SK-N-SH (cell line): ENCODE measurements around the gene SLC6A17. TPM values are rescaled to one million over a fixed set of nuclear protein-coding genes. Genes with fewer than 3 reads are reported as not detected.

ENCODE experiments used
- CTCF ChIA-PET: fragments of 300-600, 350-600 bp; formaldehyde crosslinking; extraction: SDS; loops from one replicate; lab custom pipeline; 2021; lab: Yijun Ruan, JAX
- POLR2A ChIA-PET: fragments of 350-600 bp; sonication (Branson Sonifier 250); formaldehyde crosslinking; extraction: SDS; loops from one replicate; lab custom pipeline; 2020; ENCODE audit warnings: antibody characterized with exemption, inconsistent platforms; lab: Yijun Ruan, JAX
- DNase-seq: peaks from one replicate; pipeline ENCODE4 v3.0.0; 2012
- H2AFZ ChIP-seq: fragments of 200-600 bp; sonication (generic); 2 replicates; pipeline ENCODE4 v1.8.1; 2016; ENCODE audit warnings: antibody characterized with exemption, mild to moderate bottlenecking, low read depth
- H3F3A ChIP-seq: fragments of 200-600 bp; sonication (generic); replicated peaks from 2 replicates; pipeline ENCODE3; 2016; ENCODE audit warnings: antibody characterized with exemption, mild to moderate bottlenecking; ENCODE audit not compliant: insufficient read depth
- H3K27ac ChIP-seq, 2 experiments: fragments of 200-500 bp in 1 of 2; fragments of 200-600 bp in 1 of 2; sonication (Bioruptor generic) in 1 of 2; sonication (generic), shearing (Covaris generic) in 1 of 2; 2 replicates each; pipeline versions ENCODE4 v1.5.1 to v1.6.1; 2014 to 2016; ENCODE audit warnings: low read depth in 2 of 2, inconsistent platforms in 1 of 2, low read length in 1 of 2, mild to moderate bottlenecking in 1 of 2, mixed read lengths in 1 of 2
- H3K27me3 ChIP-seq: fragments of 200-600 bp; sonication (generic), shearing (Covaris generic); 2 replicates; pipeline ENCODE4 v1.6.1; 2016; ENCODE audit warnings: mixed run types; ENCODE audit not compliant: insufficient read depth
- H3K36me3 ChIP-seq, 2 experiments: fragments of 200-500 bp in 1 of 2; fragments of 200-600 bp in 1 of 2; sonication (Bioruptor generic) in 1 of 2; sonication (generic) in 1 of 2; replicated peaks in 1 of 2; 2 replicates each; pipeline versions ENCODE3 to v1.5.1; 2014 to 2016; ENCODE audit warnings: low read length in 1 of 2, mild to moderate bottlenecking in 1 of 2; ENCODE audit not compliant: insufficient read depth in 2 of 2, control insufficient read depth in 1 of 2
- H3K4me1 ChIP-seq, 2 experiments: fragments of 200-500 bp in 1 of 2; fragments of 200-600 bp in 1 of 2; sonication (Bioruptor generic) in 1 of 2; sonication (generic), shearing (Covaris generic) in 1 of 2; 2 replicates each; pipeline versions ENCODE4 v1.5.1 to v1.6.1; 2014 to 2016; ENCODE audit warnings: low read depth in 1 of 2, low read length in 1 of 2, mixed run types in 1 of 2; ENCODE audit not compliant: insufficient read depth in 2 of 2, control insufficient read depth in 1 of 2
- H3K4me2 ChIP-seq: fragments of 200-600 bp; sonication (generic), shearing (Covaris generic); 2 replicates; pipeline ENCODE4 v1.6.1; 2017; ENCODE audit warnings: mixed run types
- H3K4me3 ChIP-seq, 2 experiments: fragments of 200-500 bp in 1 of 2; fragments of 200-600 bp in 1 of 2; sonication (Bioruptor generic) in 1 of 2; sonication (generic), shearing (Covaris generic) in 1 of 2; 2 replicates each; pipeline versions ENCODE4 v1.5.1 to v1.8.1; 2014 to 2016; ENCODE audit warnings: low read depth in 2 of 2, inconsistent platforms in 1 of 2, low read length in 1 of 2, mild to moderate bottlenecking in 1 of 2, mixed read lengths in 1 of 2, moderate library complexity in 1 of 2
- H3K79me2 ChIP-seq: fragments of 200-600 bp; sonication (generic); 2 replicates; pipeline ENCODE4 v1.8.1; 2017; ENCODE audit warnings: mild to moderate bottlenecking; ENCODE audit not compliant: insufficient read depth
- H3K9ac ChIP-seq: fragments of 200-600 bp; sonication (generic); 2 replicates; pipeline ENCODE4 v1.6.1; 2017; ENCODE audit warnings: mixed run types
- H3K9me2 ChIP-seq: fragments of 200-600 bp; sonication (generic); 2 replicates; pipeline ENCODE4 v1.6.1; 2017; ENCODE audit warnings: mixed run types
- H3K9me3 ChIP-seq: fragments of 200-600 bp; sonication (generic); 2 replicates; pipeline ENCODE4 v1.6.1; 2017; ENCODE audit warnings: mixed run types, mild to moderate bottlenecking, moderate library complexity
- H4K20me1 ChIP-seq: fragments of 200-600 bp; sonication (generic); 2 replicates; pipeline ENCODE4 v1.6.1; 2017; ENCODE audit warnings: mild to moderate bottlenecking, mixed run types; ENCODE audit not compliant: insufficient read depth
- ELF1 ChIP-seq: IDR thresholded peaks from 2 replicates; pipeline ENCODE4 v1.4.0; 2012
- EZH2phosphoT487 ChIP-seq: fragments of 200-600 bp; sonication (generic); IDR thresholded peaks from 2 replicates; pipeline ENCODE4 v1.6.1; 2017; ENCODE audit warnings: low read depth, mixed run types, mild to moderate bottlenecking, antibody characterized with exemption, moderate library complexity, borderline replicate concordance
- FOXJ3 ChIP-seq: sonication (generic); formaldehyde crosslinking; IDR thresholded peaks from 2 replicates; pipeline ENCODE4 v1.5.1; 2020; ENCODE audit warnings: mild to moderate bottlenecking, missing genetic modification reagents
- JUND ChIP-seq: IDR thresholded peaks from 2 replicates; pipeline ENCODE4 v1.4.0; 2012
- POLR2AphosphoS5 ChIP-seq: IDR thresholded peaks from 2 replicates; pipeline ENCODE4 v1.6.1; 2012; ENCODE audit warnings: low read depth, low read length
- RCOR1 ChIP-seq: fragments of 150-350 bp; IDR thresholded peaks from 2 replicates; pipeline ENCODE4 v1.6.1; 2017; ENCODE audit warnings: antibody characterized with exemption, low read length
- SIN3A ChIP-seq: IDR thresholded peaks from 2 replicates; pipeline ENCODE4 v1.6.1; 2012; ENCODE audit warnings: low read depth, mild to moderate bottlenecking, low read length, moderate library complexity, borderline replicate concordance
- SMC3 ChIP-seq: IDR thresholded peaks from 2 replicates; pipeline ENCODE4 v1.6.1; 2012; ENCODE audit warnings: low read depth, low read length, improper control_type of control experiment
- TEAD4 ChIP-seq: IDR thresholded peaks from 2 replicates; pipeline ENCODE4 v1.4.0; 2012; ENCODE audit warnings: mild to moderate bottlenecking, borderline replicate concordance; ENCODE audit not compliant: insufficient read depth
- YY1 ChIP-seq: IDR thresholded peaks from 2 replicates; pipeline ENCODE4 v1.4.0; 2012; ENCODE audit warnings: low read depth, mild to moderate bottlenecking
- WGBS: methylation state at CpG from one replicate; pipeline ENCODE4 v1.1.6; 2017; ENCODE audit warnings: low lambda C conversion rate; 5-methylcytosine and 5-hydroxymethylcytosine counted together
- polyA plus RNA-seq, 3 experiments: library from polyadenylated mRNA; depleted of rRNA; stranded (reverse); fragments of >200 nt; gene quantifications; 2 replicates each; pipeline ENCODE4 v1.2.3, GENCODE V29; 2012
- TF ChIP-seq, protein P1 (sequence below): IDR thresholded peaks from 2 replicates; pipeline ENCODE4 v1.6.1; 2012; ENCODE audit warnings: mild to moderate bottlenecking, low read depth, low read length, moderate library complexity
- TF ChIP-seq, protein P2 (sequence below): IDR thresholded peaks from 2 replicates; pipeline ENCODE4 v1.4.0; 2012; ENCODE audit warnings: low read depth, borderline replicate concordance

SLC6A17 gene
- polyA plus RNA-seq, 1 of the 3 experiments (the other 2 are of a cell fraction), result 0.67 TPM

DNA sequence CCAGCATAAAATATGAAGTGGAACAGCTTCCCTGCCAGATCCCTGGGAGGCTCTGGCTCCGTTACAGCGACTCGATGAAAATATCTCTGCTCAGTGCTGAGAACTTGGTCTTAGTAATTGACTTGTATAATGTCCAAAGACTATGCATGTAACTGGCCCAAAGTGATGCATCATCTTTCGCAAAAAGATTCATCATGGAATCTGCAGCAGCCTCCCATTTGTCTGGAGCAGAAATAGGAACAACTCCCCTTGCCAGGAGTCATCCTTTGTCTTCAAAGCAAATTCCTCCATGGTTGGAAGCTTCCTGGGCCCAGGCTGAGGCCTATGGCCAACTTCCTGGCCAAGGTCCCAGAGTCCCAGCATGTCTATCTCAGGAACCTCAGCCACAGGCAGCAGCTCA is 16.9 kb upstream of the SLC6A17 start (continued):
- TF ChIP-seq, protein P1, sequence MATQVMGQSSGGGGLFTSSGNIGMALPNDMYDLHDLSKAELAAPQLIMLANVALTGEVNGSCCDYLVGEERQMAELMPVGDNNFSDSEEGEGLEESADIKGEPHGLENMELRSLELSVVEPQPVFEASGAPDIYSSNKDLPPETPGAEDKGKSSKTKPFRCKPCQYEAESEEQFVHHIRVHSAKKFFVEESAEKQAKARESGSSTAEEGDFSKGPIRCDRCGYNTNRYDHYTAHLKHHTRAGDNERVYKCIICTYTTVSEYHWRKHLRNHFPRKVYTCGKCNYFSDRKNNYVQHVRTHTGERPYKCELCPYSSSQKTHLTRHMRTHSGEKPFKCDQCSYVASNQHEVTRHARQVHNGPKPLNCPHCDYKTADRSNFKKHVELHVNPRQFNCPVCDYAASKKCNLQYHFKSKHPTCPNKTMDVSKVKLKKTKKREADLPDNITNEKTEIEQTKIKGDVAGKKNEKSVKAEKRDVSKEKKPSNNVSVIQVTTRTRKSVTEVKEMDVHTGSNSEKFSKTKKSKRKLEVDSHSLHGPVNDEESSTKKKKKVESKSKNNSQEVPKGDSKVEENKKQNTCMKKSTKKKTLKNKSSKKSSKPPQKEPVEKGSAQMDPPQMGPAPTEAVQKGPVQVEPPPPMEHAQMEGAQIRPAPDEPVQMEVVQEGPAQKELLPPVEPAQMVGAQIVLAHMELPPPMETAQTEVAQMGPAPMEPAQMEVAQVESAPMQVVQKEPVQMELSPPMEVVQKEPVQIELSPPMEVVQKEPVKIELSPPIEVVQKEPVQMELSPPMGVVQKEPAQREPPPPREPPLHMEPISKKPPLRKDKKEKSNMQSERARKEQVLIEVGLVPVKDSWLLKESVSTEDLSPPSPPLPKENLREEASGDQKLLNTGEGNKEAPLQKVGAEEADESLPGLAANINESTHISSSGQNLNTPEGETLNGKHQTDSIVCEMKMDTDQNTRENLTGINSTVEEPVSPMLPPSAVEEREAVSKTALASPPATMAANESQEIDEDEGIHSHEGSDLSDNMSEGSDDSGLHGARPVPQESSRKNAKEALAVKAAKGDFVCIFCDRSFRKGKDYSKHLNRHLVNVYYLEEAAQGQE, result no peak
- TF ChIP-seq, protein P2, sequence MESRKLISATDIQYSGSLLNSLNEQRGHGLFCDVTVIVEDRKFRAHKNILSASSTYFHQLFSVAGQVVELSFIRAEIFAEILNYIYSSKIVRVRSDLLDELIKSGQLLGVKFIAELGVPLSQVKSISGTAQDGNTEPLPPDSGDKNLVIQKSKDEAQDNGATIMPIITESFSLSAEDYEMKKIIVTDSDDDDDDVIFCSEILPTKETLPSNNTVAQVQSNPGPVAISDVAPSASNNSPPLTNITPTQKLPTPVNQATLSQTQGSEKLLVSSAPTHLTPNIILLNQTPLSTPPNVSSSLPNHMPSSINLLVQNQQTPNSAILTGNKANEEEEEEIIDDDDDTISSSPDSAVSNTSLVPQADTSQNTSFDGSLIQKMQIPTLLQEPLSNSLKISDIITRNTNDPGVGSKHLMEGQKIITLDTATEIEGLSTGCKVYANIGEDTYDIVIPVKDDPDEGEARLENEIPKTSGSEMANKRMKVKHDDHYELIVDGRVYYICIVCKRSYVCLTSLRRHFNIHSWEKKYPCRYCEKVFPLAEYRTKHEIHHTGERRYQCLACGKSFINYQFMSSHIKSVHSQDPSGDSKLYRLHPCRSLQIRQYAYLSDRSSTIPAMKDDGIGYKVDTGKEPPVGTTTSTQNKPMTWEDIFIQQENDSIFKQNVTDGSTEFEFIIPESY, result no peak

DNA sequence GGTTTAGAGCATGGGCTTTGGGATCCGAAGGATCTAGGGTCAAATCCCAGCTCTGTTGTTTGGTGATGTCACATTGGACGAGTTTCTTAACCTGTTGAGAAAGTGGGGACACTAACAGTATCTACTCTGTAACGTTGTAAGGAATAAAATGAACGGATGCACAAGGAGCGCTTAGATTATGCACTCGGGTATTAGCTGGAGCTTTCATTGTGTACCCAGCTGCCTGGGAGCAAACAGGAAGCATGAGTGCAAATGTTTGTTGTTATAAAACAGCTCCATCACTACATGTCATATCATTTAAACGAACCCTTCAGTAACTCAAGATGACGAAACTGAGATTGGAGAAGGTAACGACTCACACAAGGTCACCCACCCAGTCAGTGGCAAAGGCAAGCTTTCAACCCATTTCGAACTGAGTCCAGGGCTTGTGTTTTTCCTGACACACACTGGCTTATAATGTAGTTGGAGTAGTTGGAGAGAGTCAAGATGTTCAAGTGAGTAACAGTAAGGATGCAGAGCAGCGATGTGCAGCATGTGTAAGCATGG is 16.2 kb upstream of the SLC6A17 start:
- POLR2A ChIA-PET, result no interaction called here
- H3K27ac ChIP-seq, result no peak overlapping the region
- no peak for TF ChIP-seq POLR2AphosphoS5
- TF ChIP-seq TEAD4, result no peak
- TF ChIP-seq RCOR1, result no peak
- TF ChIP-seq SIN3A, result no peak
- no peak for TF ChIP-seq FOXJ3 (CRISPR knock-in tag)
- TF ChIP-seq EZH2phosphoT487, result no peak
- TF ChIP-seq, protein P2, result no peak
- TF ChIP-seq ELF1, result no peak
- TF ChIP-seq JUND, result no peak
- no peak for TF ChIP-seq SMC3
- TF ChIP-seq, protein P1, result no peak
- TF ChIP-seq YY1, result no peak
- TF ChIP-seq, all 33 proteins: peak for 0
- H3K79me2 ChIP-seq, result no peaks in the 10 kb centered on the region
- H3K4me3 ChIP-seq, result no peak overlapping the region
- CTCF ChIA-PET, result interaction anchor here (1.9 to 4.7 kb wide), 3 partner anchors 17 to 62 kb away, joined by 5 to 23 read pairs (median 10); no protein-coding TSS in a partner anchor
- H3K9me3 ChIP-seq, result no peaks in the 10 kb centered on the region
- H2AFZ ChIP-seq, result no peak overlapping the region
- no peaks in the 10 kb centered on the region for H4K20me1 ChIP-seq
- no peaks in the 10 kb centered on the region for H3K36me3 ChIP-seq
- DNase-seq, result no peak
- no peaks in the 10 kb centered on the region for H3F3A ChIP-seq
- peaks cover 0 to 33% of the 10 kb centered on the region in 2 experiments; a peak in 1 of 4 replicates for H3K4me1 ChIP-seq
- H3K9ac ChIP-seq, result no peak overlapping the region
- H3K4me2 ChIP-seq, result no peak overlapping the region
- no peaks in the 10 kb centered on the region for H3K9me2 ChIP-seq
- peaks cover 20% of the 10 kb centered on the region; the same call in 1 of the 2 replicates for H3K27me3 ChIP-seq
- 70% methylated on average over 11 of the region's 11 CpGs for WGBS
